Limb (tissue), 2 donors: ENCODE measurements around the gene SPINDOC.
A peak's percentile ranks its signal among the peaks of the same experiment; 100 is the strongest.
"Not testable (repeated sequence)": the region's sequence is repeated elsewhere in the genome, so short reads cannot be mapped to it uniquely, and the experiment has no call there.

Source experiments
- DNase-seq, 2 donors: peaks; one replicate each; pipeline ENCODE4 v3.0.0-alpha.2; 2016; ENCODE audit errors: extremely low spot score in 2 of 2

SPINDOC gene

DNA sequence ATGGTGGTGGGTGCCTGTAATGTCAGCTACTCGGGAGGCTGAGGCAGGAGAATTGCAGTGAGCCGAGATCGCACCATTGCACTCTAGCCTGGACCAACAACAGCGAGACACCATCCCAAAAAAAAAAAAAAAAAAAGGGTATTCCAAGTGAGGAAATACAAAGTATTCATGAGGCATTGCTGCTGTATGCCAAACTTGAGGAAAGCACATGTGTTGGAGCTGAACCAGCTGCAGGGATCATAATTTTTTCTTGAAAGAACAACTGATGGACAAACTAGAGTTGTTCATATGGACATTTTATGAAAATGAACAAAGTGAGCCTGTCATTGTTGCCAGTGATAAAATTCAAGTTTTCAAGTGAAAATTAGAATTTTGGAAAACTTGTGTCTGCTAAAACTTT, 41.4 kb downstream of the SPINDOC start:
- DNase-seq: no peak

DNA sequence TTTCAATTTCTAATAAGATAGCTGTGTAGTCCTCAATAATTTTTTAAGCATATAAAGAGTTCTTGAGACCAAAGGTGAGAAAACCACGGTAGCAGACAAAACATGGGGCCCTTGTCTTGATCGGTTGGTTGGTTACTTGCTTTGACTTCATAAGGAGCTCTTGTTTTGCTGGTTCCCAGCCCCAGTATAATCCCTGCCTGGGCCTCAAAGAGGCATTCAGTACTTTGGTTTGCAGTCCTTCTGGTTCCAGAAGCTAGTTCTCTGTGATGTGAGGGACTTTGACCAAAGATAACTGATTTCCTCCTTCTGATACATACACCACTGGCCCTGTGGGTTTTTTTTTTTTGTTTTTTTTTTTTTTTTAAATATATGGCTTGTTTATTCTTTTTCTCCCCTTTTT, 42.7 kb downstream of the SPINDOC start:
- DNase-seq: no peak

DNA sequence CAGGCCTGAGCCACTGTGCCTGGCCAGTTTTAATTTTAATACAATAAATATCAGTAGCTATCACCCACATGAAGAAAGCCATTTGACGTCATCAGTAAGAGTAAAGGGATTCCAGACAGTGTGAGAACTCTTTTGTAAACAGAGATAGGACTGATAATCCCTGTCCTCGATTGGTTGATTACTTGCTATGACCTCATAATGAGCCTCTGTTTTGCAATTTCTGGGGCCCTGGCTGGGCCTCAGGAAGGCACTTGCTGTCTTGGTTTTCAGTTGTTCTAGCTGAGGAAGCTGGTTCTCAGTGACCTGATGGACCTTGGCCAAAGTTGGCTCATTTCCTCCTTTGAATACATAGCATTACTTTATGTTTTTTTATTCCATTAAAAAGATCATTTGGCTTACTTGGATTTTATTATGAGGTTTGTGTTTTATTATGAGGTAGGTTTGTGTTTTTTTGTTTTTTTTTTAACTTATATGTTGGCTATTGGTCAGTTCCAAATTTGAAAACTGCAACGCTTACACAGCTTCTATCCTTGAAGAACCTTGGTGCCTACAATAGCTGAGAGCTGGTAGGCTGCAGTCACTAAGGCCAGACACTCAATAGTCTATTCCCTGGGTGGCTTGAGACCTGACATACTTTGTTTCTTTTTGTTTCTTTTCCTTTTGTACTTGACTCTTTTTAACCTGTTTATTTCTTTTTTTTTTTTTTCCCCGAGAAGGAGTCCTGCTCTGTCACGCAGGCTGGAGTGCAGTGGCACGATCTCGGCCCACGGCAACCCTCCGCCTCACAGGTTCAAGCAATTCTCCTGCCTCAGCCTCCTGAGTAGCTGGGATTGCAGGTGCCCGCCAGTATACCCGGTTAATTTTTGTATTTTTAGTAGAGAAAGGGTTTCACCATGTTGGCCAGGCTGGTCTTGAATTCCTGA, 45.6 kb downstream of the SPINDOC start:
- no peak for DNase-seq

DNA sequence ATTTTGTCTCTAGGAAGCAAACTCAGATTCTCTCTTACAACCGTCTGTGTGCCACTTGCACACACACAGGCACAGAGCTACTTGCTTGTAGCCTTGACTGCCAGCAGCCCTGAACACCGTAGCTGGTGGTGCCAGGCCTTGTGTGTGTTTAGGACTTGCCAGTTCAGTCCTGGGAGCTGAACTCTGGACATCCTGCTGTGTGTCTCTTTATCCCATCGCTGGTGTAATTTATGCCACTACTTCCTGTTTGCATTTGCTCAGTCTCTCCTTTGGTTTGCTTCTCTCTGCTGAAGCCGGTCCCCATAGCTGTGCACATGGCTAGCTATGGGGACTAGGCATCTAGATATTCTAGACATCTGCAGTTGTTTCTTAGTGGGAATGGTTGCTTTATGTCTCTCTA, 49.7 kb downstream of the SPINDOC start:
- DNase-seq: no peak

DNA sequence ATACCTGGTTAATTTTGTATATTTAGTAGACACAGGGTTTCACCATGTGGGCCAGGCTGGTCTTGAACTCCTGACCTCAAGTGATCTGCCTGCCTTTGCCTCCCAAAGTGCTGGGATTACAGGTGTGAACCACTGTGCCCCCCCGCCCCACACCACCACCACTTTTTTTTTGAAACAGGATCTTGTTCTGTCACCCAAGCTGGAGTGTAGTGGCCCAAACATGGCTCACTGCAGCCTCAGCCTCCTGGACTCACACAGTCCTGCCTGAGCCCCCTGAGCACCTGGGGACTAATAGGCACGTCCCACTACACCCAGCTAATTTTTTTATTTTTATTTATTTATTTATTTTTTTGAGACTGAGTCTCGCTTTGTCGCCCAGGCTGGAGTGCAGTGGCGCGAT, 50.4 kb downstream of the SPINDOC start:
- DNase-seq: not testable (repeated sequence)

DNA sequence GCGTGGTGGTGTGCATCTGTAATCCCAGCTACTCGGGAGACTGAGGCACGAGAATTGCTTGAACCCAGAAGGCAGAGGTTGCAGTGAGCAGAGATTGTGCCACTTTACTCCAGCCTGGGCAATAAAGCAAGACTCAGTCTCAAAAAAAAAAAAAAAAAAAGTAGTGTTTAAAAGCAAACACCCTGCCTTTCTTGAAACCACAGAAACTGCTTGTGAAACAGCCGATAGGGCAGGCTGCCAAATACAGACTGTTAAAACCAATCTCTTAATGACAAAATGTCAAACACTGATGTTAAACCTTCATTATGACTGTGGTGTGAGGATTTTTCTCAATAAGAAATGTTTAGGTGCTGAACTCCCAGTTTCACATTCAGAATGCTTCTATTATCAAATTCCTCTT, 53.0 kb downstream of the SPINDOC start:
- no peak for DNase-seq

DNA sequence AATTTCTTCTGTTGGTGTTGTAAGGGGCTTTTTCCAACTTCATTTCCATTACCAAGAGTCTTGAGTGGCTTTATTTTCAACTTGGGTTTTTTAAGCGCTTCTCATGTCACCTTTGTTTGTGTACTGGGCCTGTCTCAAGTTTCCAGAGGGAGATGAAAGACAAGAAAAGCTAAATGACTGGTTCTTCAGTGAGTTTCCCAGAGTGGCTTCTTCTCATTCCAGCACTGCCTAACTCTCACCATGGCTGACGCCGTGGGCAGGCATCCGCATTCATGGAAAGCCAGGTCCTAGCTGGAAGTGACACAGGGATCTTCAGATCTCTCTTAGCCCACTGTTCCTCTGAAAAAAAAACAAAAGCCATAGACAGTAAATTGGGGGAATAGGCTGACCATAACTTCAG, 54.3 kb downstream of the SPINDOC start:
- DNase-seq: no peak

DNA sequence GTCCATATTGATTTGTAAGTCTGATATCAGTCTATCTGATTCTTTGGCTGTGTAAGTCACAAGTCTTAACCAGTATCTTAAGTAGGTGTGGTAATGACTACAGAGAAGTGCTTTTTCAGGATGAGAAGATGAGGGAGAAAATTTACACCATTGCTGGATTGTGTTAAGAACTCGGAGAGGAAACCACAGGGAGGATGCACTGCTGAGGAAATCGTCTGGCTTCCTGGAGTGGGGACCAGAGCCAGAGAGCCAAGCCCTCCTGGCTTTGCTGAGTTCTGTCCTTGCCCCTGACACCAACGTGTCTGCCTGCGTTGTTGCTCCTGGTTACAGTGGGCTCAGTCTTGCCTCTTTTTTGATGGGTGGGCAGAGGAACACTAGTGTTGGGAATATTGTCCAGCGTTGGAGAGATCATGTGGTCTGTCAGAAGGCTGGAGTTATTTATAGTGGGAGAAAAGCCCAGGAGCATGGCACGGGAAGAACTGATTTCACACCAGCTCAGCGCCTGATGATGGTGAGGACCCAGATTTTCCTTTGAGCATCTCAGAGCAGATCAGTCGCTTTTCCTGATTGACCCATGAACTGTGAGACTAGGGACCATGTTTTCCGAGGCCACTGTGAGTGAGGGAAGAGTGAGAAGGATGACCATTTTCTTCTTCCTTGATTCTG, 55.3 kb downstream of the SPINDOC start:
- DNase-seq: no peak

DNA sequence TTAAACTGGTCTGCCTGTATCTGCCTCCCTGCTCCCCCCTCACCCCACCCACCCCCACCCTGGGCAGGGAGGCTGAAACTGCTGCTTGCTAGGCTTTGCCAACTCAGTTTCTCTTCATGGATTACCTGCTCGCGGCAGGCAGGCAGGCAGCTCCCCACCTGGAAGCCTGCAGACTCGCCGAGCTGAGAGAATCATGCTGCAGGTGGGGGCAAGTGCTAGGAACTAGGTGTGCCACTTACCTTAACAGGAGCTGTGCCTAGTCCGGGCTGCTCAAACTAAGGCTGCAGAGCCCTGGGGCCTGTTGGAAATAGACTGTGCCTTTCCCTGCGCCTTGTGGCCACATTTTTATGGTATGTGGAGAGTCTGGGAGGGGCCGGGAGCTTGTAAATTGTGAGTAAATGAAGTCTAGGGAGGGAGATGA, 55.9 kb downstream of the SPINDOC start:
- DNase-seq: no peak

DNA sequence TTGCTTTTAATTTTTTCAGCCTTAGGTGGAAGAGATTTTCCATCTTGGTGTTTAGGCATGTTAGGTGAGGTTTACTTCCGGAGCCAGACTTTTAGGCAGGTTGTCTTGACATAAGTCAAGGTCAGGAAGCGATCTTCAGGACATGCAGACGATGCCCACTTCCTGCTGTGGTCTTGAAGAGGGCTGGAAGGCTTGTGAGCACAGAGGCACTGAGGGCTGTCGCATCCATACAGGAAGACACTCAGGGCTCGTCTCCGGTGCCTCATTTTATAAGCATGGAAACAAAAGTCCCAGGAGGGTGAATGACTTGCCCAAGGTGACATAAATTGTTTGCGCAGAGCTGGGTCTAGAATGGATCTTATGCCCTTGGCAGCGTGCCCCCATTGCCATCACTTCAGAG, 56.4 kb downstream of the SPINDOC start:
- no peak for DNase-seq

DNA sequence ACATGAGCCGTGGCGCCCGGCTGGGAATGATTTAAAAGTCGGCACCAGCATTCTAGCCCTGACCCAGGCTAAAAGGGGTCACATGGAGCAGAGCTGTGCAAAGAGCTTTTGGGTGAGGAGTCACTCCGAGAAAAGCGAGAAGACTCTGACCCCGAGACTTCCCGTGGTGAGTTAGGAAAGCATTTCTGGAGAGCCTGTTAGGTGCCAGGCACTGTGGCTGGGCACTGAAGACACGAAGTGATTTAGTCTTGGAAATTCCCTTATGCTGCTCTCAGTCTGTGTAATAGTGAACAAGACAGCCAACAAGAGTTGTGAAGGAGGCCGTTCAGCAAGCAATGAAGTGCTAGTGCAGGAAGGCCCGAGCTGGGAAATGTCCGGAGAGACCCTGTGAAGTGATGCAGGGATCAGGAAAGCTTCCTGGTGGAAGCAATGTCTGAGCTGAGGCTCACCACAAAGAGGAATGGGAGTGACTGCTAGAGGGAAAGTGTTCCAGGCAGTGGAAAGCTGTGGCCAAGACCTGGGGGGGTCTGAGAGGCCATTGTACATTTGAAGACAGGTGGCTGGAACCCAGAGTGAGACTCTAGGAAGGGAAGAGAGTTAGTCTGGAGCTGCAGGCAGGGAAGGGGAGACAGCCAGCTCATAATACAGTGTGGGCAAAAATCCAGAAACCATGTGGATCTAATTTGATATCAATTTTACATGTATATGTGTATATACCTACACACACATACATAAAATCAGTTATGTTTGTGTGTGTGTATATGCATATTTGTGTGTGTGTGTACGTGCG, 57.3 kb downstream of the SPINDOC start:
- DNase-seq: peak in 1 of 2 donors; percentile 18

DNA sequence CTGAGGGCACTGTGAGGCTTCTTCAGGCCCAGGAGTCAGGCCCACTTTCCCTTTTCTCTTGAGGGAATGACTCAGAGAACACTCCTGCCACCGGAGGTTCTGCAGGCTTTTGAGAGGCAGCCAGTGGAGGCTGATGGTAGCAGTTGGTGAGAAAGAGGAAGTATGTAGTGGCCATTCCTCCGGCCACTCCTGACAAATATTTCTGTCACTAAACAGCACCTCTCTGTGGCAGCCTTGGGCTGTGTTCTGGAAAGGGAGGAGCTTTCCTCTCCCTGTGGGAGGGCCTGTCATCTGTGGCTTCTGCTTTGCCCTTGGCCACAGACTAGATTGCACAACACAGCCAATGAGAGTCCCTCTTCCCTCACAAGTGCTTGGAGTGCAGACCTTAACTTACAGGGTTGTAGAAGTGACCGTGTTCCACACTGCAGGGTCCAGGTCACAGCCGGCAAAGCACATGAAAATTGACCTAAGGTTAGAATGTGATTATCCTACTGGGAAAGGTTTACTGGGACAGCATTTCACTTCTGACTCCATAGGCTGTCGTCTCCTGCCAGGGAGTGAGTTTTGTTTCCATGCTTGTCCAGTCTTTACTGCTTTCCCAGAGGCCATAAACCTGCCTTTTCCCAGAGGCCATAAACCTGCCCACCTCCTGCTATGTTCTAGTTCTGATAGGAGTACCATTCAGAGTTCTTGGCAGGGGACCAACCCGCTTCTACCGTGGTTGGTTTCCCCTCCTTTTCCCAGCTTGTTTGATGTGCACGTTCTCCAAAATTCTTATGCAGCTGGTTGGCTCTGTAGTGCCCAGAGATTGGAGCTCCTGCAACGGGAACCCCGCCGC, 58.9 kb downstream of the SPINDOC start:
- peak; percentile 42 to 47 for DNase-seq

DNA sequence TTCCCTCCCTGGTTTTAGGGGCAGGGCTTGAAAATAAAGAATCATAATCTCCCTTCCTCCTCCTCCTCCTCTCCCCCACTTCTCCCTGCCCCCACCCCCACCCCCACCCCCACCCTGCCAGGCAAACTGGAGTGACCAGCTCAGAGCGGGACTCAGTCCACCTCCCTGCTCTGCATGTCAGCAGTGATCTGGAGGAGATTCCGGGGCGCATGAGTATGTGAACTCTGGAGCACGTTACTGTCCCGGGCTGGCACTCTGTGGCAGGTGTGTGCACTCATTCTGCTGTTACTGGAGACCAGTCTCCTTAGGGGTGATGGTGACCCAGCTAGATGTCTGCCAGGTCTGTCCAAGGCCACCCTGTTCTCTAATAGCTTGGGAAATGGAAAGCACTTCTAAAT, 59.5 kb downstream of the SPINDOC start:
- no peak for DNase-seq

DNA sequence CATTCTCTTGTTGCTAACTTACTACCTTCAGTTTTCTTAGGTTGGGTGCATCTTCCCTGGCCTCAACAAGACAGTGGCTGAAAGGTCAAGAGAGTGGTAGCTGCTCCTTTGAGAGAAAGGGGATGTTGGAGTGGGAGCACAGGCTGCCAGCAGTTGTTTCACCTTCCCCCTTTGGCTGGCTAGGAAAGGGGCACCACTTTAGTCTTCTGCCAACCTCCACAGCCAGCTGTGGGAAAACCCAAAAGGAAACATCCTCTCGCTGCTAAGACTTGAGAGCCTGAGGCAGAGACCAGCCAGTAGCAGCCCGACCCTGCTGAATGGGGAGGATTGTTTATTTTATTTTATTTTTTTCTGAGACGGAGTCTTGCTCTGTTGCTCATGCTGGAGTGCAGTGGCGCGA, 60.1 kb downstream of the SPINDOC start:
- no peak for DNase-seq

DNA sequence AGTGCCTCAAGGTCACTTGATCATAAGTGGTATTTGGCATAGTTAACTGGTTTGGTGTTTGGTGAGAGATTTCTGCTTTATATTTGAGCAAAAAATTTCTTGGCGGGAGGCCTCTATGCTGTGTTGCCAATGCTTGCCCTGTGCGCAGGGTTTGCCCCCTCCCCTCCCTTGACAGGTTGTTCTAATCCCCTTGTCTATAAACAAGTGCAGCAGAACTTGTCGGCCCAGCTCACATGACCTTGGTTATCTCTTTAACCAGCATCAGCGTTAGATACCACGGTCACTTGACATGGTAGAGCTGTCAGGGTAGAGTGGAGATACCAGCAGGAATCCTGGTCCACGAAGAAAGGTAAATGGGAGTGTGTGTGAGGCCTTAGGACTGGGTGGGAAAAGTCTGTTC, 61.3 kb downstream of the SPINDOC start:
- no peak for DNase-seq

DNA sequence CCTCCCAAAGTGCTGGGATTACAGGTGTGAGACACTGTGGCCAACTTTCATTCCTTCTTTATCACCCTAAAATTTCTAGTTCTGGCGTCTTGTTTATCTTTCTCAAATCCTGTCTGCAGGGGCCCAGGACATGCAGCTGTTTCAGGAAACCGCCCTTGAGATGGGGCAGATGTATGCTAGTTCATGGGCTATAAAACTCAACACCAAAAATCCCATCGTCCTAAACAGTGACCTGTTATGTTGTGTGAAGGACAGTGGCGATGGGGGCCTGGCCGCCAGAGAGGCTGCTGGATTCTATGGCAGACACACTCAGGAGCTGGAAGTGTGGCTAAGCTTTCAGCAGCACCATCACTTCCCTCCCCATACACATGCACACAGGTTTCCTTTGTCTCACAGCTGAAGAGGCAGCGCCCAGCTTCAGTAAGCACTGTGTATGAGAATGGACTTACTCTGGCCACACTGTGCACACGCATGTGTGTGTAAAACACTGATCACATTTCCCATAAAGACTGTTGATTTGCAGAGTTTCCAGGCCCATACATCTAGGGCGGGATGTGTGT, 62.3 kb downstream of the SPINDOC start:
- DNase-seq: no peak

DNA sequence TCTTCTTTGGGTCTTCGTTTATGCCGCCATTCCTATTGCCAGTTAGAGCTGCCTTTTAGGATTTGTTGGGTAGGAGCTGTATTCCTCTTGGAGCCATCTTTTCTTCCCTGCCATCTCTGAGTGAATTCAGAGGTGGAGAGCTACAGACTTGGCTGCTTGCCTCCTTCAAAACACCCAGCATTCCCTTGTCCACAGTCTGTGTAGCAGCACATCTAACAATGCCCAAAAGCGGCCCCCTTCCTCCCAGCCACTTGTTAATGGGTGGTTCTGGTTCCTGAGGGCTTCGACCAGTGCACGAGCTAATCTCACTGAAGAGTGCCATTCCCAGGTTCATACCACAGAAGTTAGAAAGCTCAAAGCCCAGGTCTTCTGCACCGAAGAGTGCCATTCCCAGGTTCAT, 63.4 kb downstream of the SPINDOC start:
- DNase-seq: no peak
